ENCODE measurements around the gene TP73.
"Not testable (repeated sequence)": the region's sequence is repeated elsewhere in the genome, so short reads cannot be mapped to it uniquely, and the experiment has no call there.

The TP73 gene

GRCh38 chr1:3618881-3619671, 33.2 kb upstream of the TP73 start:
- peak; percentile 67 for DNase-seq

GRCh38 chr1:3620708-3621107, 31.6 kb upstream of the TP73 start:
- no peak for DNase-seq

- DNase-seq, result not testable (repeated sequence)
Observed at GRCh38 chr1:3621151-3621671, 31.1 kb upstream of the TP73 start.

GRCh38 chr1:3622102-3622501, 30.2 kb upstream of the TP73 start:
- not testable (repeated sequence) for DNase-seq

- no peak for DNase-seq
Observed at GRCh38 chr1:3623441-3624199, 28.7 kb upstream of the TP73 start.

GRCh38 chr1:3624200-3625136, 27.8 kb upstream of the TP73 start, which contains the start of gene TPRG1L:
TPRG1L (plus strand) TSS chr1:3625015; CDS start chr1:3625073, 58 bp downstream.
- peak; percentile 98 for DNase-seq

GRCh38 chr1:3625151-3625907, 27.0 kb upstream of the TP73 start:
- DNase-seq, result no peak

- DNase-seq, result no peak
Observed at GRCh38 chr1:3626025-3626424, 26.3 kb upstream of the TP73 start.

GRCh38 chr1:3627515-3628253, 24.6 kb upstream of the TP73 start:
- DNase-seq, result no peak

GRCh38 chr1:3628445-3628844, 23.9 kb upstream of the TP73 start:
- no peak for DNase-seq

- no peak for DNase-seq
Observed at GRCh38 chr1:3629561-3630160, 22.7 kb upstream of the TP73 start.

- no peak for DNase-seq
Observed at GRCh38 chr1:3630161-3630611, 22.1 kb upstream of the TP73 start.

GRCh38 chr1:3630914-3631313, 21.4 kb upstream of the TP73 start:
- DNase-seq, result no peak

GRCh38 chr1:3631320-3632260, 20.7 kb upstream of the TP73 start:
- DNase-seq, result no peak

GRCh38 chr1:3632298-3632697, 20.0 kb upstream of the TP73 start:
- no peak for DNase-seq

- no peak for DNase-seq
Observed at GRCh38 chr1:3632716-3633343, 19.5 kb upstream of the TP73 start.

GRCh38 chr1:3633344-3634058, 18.8 kb upstream of the TP73 start:
- no peak for DNase-seq

Measured in left hindlimb (tissue), 1 donor.